Measurements from ENCODE around the gene KDR. TPM values are rescaled to one million over a fixed set of nuclear protein-coding genes. Genes with fewer than 3 reads are reported as not detected.

KDR gene
- total RNA-seq, 1 donor from 2014 or later, result 0.24 TPM

DNA sequence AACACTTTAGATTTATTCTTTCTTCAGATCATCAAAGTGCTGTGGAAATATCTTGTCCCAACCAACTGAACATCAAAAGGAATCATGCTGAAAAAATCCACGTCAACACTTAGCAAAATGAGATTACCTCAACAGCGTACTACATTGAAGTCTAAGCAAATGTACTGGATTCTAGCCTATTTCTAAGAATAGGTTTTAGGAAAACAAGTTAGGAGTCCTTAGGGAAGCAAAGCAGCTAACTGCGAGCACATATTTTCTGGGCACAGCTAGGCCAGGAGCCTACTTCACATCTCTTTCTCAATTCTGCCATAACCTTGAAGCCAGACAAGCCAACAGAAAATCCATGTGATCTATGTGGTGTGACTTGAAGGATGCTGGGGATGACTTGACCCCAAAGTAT, 22.2 kb downstream of the KDR start:
- H3K4me1 Mint-ChIP-seq (ENCODE audit: unreplicated experiment), result no peaks in the 10 kb centered on the region
- TF ChIP-seq CTCF (IDR thresholded peaks at IDR 0.05), result no peak
- DNase-seq (ENCODE audit: extremely low spot score, unreplicated experiment), result no peak
- H3K36me3 Mint-ChIP-seq (ENCODE audit: unreplicated experiment), result no peaks in the 10 kb centered on the region
- peaks cover 44% of the 10 kb centered on the region for H3K27me3 Mint-ChIP-seq (ENCODE audit: unreplicated experiment)
- no peak overlapping the region for H3K27ac Mint-ChIP-seq (ENCODE audit: unreplicated experiment)
- H3K4me3 Mint-ChIP-seq (ENCODE audit: unreplicated experiment), result no peak overlapping the region
- H3K9me3 Mint-ChIP-seq (ENCODE audit: unreplicated experiment), result no peaks in the 10 kb centered on the region

DNA sequence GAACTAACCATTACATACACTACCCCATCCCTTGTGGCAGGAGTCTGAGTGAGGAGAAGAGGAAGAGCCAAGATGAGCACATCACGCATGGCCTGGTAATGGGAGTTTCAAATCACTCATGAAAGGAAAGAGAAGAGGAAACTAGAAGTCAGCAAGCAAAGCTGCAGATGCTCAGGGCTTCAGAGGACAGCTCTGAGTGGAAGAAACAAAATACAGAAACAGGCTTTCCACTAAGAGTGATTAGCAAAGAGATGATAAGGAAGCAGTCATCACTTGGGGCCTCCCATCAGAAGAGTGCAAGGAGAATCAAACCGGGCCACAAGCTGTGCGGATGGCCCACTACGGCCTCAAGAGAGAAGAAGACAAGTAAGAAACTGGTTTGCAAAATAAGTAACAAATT, 25.6 kb downstream of the KDR start:
- H3K36me3 Mint-ChIP-seq (ENCODE audit: unreplicated experiment), result no peaks in the 10 kb centered on the region
- no peaks in the 10 kb centered on the region for H3K9me3 Mint-ChIP-seq (ENCODE audit: unreplicated experiment)
- no peaks in the 10 kb centered on the region for H3K4me1 Mint-ChIP-seq (ENCODE audit: unreplicated experiment)
- H3K27me3 Mint-ChIP-seq (ENCODE audit: unreplicated experiment), result peaks cover 36% of the 10 kb centered on the region
- H3K4me3 Mint-ChIP-seq (ENCODE audit: unreplicated experiment), result no peak overlapping the region
- no peak overlapping the region for H3K27ac Mint-ChIP-seq (ENCODE audit: unreplicated experiment)
- DNase-seq (ENCODE audit: extremely low spot score, unreplicated experiment), result no peak
- no peak for TF ChIP-seq CTCF (IDR thresholded peaks at IDR 0.05)

- Mint-ChIP-seq H3K27me3 (ENCODE audit: unreplicated experiment) (peaks cover 32% of the 10 kb centered on the region), H3K4me3 (ENCODE audit: unreplicated experiment) (no peak overlapping the region), H3K36me3 (ENCODE audit: unreplicated experiment) (no peaks in the 10 kb centered on the region), H3K4me1 (ENCODE audit: unreplicated experiment) (no peaks in the 10 kb centered on the region), H3K27ac (ENCODE audit: unreplicated experiment) (no peak overlapping the region), H3K9me3 (ENCODE audit: unreplicated experiment) (no peaks in the 10 kb centered on the region)
- TF ChIP-seq CTCF (IDR thresholded peaks at IDR 0.05), result no peak
- DNase-seq (ENCODE audit: extremely low spot score, unreplicated experiment), result no peak
These were observed 26.8 kb downstream of the KDR start for GRCh38 chr4:55098456-55099204.

DNA sequence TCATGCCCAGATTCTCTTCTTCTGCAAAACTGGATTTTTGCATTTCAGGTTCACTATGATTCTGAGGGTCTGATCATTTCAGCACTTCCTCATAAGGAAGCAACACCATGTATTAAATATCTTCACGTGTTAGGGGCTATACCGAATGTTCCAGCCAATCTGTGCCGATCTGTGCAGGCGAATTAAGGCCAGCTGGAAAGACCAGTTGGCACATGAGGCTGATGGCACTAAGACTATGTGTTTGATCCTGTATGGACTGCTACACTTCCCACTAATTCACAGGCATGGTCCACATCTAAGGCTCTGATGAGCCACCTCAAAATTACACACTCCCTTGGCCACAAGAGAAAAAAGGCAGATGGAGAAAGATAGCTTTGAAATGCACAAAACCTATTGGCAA, 28.8 kb downstream of the KDR start:
- peaks cover 38% of the 10 kb centered on the region for H3K27me3 Mint-ChIP-seq (ENCODE audit: unreplicated experiment)
- TF ChIP-seq CTCF (IDR thresholded peaks at IDR 0.05), result no peak
- no peak overlapping the region for H3K4me3 Mint-ChIP-seq (ENCODE audit: unreplicated experiment)
- DNase-seq (ENCODE audit: extremely low spot score, unreplicated experiment), result no peak
- H3K9me3 Mint-ChIP-seq (ENCODE audit: unreplicated experiment), result no peaks in the 10 kb centered on the region
- H3K4me1 Mint-ChIP-seq (ENCODE audit: unreplicated experiment), result no peaks in the 10 kb centered on the region
- H3K36me3 Mint-ChIP-seq (ENCODE audit: unreplicated experiment), result no peaks in the 10 kb centered on the region
- H3K27ac Mint-ChIP-seq (ENCODE audit: unreplicated experiment), result no peak overlapping the region

GRCh38 chr4:55096045-55096444, 29.4 kb downstream of the KDR start:
- TF ChIP-seq CTCF (IDR thresholded peaks at IDR 0.05), result no peak
- H3K36me3 Mint-ChIP-seq (ENCODE audit: unreplicated experiment), result no peaks in the 10 kb centered on the region
- H3K4me1 Mint-ChIP-seq (ENCODE audit: unreplicated experiment), result no peaks in the 10 kb centered on the region
- peaks cover 42% of the 10 kb centered on the region for H3K27me3 Mint-ChIP-seq (ENCODE audit: unreplicated experiment)
- no peaks in the 10 kb centered on the region for H3K9me3 Mint-ChIP-seq (ENCODE audit: unreplicated experiment)
- H3K27ac Mint-ChIP-seq (ENCODE audit: unreplicated experiment), result no peak overlapping the region
- H3K4me3 Mint-ChIP-seq (ENCODE audit: unreplicated experiment), result no peak overlapping the region
- DNase-seq (ENCODE audit: extremely low spot score, unreplicated experiment), result no peak

Data from osteocyte (in vitro differentiated cells).